GM18858 (cell line): Measurements from ENCODE around the gene FREM2.

Experiments used
- ATAC-seq: cut with Tn5 transposase; IDR thresholded peaks from one replicate; pipeline ENCODE4 v1.9.1; 2021; ENCODE audit not compliant: unreplicated experiment

Gene FREM2

DNA sequence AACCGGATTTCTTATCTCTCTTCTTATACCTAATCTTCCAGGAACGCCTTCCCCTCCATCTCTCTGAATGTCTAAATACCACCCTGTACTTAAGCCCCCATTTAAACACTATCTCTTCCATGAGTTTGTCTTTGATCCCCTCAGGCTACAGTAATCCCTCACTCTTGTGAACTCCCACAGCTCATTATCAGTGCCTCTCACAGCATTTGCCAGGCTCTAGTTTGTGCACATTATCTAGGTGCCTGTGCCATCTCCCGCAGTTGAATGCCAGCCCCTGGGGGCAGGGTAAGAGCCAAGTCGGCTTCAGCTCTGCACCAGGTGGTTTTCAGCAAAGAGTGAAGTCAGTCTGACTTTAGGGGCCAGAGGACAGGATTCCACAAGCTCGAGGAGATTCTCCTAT is 71.4 kb downstream of the FREM2 start:
- no peak for ATAC-seq

DNA sequence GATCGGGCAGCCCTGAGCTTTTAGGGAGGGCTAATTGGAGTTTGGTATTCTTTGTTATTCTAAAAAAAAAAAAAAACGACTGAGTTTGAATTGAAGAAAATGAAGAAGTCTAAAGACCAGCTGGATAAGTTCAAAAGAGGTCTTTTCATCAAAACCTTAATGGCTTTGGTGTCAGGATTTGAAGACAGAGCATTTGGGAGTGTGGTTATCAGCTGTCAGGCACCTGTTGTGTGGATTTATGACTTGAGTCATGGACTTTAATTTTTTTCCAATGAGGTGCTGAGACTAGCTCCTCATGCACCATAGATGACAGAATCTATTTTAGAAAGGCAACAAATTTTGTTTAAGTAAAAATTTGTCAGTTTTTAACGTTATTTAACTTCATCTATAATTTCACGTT is 72.5 kb downstream of the FREM2 start:
- ATAC-seq = no peak

DNA sequence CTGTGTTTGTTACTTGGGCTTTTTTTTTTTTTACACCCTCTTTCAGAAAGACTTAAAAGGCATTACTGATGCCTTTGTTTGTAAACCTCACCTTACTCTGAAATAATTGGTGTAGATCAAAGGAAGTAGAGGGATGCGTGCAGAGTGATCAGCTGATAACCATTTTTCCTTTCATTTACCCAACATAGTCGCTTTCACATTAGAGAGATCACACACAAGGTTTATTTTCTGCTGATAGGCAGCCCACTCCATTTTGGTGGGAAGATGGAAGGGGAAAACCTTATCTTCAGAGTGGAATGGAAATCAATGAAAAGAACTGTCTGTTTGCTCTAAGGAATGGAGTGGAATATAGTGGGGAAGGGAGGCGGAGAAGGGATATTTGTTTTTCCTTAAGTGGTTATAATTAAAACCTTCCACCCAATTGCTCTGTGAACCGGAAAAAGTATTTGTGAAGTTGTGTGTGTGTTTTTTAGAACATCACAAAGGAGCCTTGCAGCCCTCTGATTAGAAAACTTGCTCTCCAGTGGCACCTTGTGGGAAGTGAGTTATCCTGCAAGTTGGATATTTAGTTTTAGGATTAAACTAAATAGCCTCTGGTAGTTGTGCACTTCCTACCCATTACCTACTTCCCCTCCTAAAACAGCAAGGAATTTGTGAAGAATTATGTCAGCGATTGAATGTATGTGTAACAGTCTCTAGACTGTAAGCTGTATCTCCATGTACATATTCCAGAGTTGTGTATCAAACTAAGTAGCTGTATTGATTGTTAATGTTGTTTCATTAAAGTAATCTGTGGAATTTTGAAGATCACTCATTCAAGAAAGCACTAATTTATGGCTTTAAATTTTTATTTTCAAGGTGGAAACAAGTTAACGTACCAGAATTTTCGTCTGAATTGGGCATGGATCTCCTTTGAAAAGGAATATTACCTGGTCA is 76.8 kb downstream of the FREM2 start:
- ATAC-seq = no peak

DNA sequence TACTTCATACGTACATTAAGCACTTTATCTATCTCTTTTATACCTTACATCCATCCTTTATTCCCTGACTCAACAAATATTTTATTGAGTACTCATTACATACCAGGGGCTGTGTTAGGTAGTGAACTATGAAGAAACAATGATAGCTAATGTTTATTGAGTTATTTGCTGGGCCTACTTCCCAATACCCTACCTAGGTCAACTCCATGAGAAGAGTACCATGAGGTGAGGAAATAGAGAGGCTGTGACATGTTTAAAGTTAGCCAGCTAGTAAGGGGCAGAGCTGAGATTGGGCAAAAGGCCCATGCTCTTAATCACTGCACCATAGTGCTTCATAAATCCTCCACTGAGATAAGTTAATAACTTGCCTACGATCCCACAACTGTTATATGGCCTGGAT is 79.9 kb downstream of the FREM2 start:
- ATAC-seq = no peak

DNA sequence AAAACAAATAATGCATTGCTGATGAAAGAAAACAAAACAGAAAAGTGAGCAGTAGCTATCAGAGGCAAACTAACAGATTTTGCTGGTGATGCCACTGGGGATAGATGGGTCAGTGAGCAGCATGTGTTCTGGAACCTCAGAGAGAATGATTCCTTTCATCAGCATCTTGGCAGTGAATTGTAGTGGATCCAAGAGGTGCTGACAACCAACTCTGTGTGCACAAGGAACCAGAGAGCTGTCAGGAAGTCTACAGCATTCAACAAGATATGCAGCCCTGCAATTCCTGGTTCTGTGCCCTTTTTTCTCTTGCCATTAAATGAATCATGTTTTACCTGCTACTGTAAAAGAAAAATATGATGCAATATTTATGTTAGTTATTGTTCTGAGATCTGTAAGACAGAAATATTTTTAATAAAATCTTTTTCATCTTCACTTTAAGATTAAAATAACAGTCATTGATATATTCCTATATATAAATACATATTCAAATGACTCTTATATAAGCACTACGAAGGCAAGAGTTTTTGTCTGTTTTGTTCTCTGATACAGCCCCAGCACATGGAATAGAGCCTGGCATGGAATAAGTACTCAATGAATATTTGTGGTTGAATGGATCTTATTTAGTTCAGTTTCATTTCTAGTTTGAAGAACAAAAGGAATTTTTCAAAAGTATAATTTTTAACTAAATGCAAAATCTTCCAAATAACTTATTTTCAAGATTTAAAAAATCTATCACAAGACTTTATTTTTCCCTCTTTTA is 80.8 kb downstream of the FREM2 start:
- no peak for ATAC-seq

DNA sequence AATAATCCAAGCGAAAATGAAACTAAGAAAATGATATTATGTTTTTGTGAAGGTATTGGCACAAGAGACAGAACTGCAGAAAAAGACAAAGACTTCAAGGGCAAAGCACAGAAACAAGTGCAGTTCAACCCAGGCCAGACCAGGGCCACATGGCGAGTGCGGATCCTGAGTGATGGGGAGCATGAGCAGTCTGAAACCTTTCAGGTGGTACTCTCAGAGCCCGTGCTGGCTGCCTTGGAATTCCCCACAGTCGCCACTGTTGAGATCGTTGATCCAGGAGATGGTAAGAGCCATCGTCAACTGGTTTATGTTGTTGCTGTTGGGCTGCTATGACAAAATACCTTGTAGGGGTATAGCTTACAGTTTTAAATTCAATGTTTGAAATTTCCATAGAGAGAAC is 82.6 kb downstream of the FREM2 start:
- no peak for ATAC-seq

DNA sequence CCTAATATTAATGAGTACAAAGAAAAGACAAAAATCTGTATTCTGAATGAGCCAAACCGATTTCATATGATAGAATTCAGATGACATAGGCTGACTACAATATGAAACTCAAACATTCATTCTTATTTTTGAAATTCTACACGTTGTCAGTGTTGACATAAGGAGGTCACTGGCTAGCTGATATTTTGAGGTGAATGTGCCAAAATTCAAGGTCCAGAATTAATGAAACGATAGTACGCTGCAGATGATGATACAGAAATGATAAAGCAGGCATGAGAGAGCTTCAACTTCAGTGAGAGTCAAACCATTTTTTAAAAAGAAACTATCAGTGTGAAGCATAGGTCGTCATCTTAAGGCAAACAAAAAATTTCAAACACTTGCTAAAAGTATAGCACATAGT is 88.2 kb downstream of the FREM2 start:
- no peak for ATAC-seq

DNA sequence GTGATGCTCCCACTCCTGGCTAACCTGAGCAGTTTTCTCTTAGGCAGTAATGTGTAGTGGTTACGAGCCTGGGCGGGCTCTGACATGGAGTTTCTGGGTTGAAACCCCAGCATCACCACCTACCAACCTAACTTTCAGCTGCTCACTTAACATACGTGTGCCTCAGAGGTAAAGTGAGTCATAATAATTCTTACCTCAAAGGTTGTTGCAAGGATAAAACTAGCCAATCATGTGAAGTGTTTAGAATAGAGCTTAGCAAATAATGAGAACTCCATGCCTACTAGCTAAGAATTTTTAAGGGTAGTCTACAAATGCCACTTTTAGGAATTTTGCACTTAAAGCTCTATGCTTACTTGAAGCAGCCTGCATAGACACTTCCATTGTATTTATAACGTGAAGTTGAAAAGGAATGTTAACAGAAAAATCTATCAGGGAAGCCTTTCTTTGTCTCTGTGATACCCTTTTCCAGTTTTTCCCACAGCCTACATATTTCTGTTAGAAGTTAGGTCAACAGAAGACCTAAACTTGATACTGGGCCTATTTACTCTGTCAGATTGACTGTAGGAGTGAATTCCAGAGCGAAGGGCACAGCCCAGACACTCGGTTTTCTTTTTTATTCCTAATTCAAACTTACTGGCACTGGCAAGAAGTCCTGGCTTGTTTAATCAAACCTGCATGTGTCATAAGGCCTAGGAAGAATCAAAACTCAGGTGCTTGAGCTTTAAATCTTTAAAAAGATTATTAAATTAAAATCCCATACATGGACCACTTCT is 90.7 kb downstream of the FREM2 start:
- no peak for ATAC-seq

DNA sequence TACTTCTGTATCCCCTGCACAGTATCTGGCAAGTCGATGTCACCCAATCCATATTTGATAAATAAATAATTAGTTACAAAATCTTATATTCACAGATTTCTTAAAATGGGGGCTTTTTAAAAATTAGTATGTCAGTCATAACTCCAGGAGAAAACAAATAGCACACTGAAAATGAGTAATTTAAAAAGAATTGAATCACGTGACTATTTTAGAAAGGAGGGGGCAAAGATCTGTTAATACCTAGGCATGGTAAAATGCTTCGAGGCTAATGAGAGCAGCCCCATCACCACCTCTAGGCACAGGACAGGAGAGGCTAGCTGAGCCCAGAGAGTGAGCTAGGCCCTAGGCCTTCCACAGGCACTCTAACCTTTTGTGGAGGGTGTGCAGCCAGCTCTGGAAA is 94.7 kb downstream of the FREM2 start:
- no peak for ATAC-seq

DNA sequence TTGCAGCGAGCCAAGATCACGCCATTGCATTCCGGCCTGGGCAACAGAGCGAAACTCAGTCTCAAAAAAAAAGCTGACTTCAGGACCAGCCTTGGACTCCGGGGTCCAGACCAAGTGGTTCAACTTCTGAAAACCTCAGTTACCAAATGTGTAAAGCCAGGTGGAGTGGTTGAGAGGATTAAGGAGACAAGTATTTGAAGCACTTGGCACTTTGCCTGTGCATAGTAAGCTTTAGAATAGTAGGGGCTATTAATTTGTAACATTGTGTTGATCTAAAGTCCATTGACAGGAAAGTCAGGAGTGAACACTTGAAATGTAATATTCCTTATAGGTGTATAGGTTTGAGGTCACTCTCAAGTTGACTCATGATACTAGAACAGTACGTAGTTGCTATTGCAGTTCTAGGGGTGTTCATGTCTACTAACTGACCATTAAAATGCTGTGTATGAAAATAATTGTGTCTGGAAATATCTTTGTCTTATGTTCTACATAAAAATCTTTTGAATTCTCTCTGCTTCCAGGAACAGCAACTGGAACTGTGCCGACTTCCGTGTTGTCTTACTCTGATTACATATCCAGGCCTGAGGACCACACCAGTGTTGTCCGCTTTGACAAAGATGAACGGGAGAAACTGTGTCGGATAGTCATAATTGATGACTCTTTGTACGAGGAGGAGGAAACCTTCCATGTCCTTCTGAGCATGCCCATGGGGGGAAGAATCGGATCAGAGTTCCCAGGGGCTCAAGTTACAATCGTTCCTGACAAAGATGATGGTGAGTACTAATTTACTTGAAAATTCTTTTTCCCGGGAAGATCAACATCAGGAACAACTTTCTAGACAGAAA is 97.4 kb downstream of the FREM2 start:
- no peak for ATAC-seq

DNA sequence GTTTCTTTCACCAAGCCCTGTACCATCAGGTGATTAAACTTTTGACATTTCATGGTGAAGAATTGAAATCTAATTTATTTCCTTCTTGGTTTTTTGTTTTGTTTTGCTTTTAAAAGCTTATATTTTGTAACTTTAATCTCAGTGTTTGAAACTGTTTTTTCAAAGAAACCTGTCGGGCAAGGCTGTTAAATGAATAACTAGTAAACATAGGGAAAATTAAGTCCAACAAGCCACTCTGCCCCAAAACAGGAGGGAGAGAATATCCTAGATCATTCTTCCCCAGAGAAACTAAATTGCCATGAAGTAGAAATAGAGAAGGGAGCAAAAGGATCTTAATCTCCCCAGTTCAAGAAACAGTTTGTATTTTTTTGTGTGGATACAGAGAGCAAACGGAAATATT is 98.2 kb downstream of the FREM2 start:
- ATAC-seq = no peak

DNA sequence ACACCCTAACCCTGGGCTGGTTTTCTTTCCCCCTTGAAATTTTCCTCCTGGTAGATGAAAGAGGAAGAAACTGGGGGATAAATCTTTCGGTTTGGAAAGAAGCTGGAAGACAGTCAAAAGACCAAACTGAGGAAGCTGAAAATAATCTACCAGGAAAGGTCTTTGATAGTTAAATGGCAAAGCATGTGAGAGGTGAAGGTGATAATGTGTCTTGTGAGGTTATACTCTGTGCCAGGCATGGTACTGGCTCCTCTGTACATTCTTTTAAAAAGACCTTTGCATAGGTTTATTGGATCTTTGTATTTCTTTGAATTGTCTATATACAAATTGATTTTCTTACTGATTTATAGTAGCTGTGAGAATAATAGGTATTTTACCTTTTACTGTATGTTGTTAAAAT is 98.6 kb downstream of the FREM2 start:
- ATAC-seq = no peak

DNA sequence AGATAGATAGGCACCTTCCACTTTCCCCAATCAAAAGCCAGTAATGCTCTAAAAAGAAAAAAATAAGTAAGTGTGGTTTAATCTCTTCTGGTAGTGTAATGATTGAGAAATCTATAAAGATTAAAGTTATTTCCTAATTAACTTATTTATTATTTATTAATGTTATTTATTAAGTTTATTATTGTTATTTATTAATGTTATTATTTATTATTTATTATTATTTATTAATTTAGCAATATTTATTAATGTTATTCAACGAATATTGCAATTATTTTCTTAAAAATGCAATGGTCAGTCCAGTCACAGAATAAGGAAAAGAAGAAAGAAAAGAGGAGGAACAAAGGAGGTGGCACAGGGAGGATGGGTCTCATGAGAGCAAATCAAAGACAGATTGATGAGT is 100.7 kb downstream of the FREM2 start:
- ATAC-seq = no peak

DNA sequence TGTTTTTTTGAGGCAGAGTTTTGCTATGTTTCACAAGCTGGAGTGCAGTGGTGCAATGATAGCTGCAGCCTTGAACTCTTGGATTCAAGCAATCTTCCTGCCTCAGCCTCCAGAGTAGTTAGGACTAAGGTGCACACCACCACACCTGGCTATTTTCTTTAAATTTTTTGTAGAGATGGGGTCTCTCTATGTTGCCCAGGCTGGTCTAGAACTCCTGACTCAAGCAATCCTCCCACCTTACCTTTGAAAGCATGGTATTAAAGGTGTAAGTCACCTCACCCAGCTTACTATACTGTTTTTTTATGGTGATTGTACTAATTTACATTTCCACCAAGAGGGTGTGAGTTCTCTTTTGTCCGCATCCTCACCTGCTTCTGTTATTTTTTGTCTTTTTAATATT is 110.0 kb downstream of the FREM2 start:
- no peak for ATAC-seq

DNA sequence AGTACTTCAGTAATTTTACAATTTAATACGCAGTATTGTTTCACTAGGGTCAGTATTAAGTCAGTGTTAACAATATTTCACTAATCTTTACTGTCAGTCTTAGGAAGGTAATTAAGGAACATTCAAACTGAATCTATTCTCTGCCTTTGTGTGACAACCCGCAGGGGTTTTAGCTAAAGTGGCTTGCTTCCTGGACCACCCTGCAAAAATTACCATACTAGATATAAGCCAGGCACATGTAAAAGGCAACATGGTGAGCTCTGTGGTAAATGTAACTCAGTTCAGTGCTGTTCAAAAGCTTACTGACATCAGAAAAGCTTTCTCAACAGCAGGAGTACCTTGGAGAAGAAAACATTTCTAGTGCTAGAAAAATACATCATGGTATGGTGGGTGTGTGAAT is 116.7 kb downstream of the FREM2 start:
- no peak for ATAC-seq

DNA sequence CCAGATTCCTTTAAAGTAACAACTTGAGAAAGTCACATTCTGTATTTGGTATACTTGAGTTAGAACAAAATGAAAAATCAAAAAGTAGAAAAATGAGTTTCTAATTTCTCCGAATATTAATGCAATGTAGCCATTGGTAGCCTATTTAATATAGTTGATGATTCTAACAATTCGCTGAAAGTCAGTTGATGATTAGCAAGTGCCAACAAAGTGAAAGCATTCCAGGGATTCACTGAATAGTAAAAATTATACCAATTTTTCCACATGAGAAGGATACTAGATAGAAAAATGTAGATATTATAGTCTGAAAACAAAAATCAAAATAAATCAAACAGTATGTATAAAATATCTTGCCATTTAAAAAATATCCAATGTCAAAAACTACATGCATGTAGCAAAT is 117.2 kb downstream of the FREM2 start:
- no peak for ATAC-seq

DNA sequence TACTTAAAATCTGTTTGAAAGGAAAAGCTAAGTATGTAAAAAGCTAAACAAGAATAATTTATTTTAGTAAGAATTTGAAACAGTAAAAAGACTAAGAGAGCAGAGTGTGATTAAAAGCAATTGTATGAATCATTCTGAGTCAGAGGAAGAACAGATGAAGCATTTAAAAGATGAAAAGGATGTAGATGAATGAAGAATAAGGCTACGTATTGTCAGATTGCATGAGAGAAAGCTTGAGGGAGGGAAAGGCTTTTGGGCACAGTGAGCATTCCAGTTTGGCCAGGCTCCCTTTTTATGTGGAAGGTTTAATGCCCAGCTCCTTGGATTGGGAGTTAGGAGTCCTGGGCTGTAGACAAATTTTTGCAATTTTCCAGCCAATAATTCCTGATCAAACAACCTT is 117.7 kb downstream of the FREM2 start:
- no peak for ATAC-seq

DNA sequence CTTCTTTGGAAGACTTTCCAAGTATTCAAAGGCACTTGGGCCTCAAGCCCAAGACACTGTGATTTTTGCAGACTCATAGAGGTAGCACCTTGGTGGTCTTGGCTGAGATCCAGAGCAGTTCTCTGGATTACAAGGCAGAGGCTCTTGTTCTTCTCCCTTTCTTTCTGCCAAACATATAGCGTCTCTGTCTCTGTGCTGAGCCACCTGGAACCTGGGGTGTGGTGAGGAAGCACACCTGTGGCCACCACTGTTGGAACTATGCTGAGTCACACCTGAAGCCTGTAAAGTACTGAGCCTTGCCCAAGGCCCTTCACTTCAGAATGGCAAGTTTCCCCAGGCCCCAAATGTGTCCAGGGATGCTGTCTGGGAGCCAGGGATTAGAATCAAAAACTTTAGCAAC is 127.5 kb downstream of the FREM2 start:
- no peak for ATAC-seq

DNA sequence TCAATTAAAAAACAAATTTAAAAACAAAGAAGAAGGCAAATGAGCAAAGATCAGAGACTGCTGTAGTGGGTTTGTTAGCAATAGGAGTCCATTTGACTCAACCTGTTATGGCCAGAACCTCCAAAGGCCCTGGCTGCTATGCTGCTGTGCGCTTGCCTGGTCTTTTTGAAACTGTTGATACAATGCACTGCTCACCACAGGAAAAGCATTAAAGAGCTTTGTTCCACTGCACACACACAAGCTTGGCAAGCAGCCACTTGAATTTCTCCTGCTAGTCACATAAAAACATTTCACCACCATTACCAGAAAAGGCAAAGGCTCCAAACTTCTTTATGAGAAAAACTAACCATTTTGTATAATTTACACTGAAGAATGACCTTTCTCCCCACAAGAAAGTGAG is 132.2 kb downstream of the FREM2 start:
- no peak for ATAC-seq

DNA sequence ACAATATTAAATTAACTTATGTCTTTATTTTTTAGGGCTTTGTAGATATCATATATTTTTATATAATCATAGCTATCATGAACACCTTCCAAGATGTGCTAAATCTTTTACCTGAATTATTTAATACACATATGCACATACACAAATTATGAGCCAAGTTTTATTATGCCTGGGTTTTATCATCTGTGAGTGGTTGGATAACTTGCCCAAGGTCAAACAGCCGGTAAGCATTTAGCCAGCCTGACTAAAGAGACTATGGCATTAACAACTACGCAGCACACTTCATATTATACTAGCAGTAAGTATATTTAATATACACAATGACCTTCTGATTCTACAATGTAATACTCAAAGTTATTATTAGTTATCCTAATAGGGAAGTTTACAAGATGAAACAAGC is 132.7 kb downstream of the FREM2 start:
- no peak for ATAC-seq
